Measurements from ENCODE around the gene VDR.

Gene VDR

DNA sequence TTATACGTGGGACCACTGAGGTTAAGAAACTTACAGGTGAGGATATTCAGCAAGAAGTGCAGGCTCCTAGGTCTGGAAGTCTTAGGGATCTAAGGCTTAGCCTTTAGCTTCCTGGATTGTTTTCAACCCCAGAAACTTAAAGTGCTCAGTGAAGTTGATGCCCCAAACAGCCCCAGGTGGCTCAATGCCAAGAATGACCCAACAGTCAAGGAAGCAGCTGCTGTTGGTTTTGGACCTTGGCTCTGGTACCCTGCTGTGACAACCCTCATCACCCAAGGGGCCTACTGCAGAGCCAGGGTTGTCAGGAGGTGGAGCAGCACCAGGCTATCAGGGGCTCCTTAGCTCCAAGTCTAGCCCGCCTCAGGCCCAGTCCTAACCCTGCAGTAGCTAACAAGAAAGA lies 36.8 kb downstream of the VDR start:
- no peak for DNase-seq (ENCODE audit: extremely low read depth, low read depth)
- TF ChIP-seq CTCF (IDR thresholded peaks at IDR 0.05; ENCODE audit: low read depth, low read length) = no peak

- DNase-seq (ENCODE audit: extremely low read depth, low read depth) = no peak
- no peak for TF ChIP-seq CTCF (IDR thresholded peaks at IDR 0.05; ENCODE audit: low read depth, low read length)
Observed at GRCh38 chr12:47867495-47867941, 37.3 kb downstream of the VDR start.

DNA sequence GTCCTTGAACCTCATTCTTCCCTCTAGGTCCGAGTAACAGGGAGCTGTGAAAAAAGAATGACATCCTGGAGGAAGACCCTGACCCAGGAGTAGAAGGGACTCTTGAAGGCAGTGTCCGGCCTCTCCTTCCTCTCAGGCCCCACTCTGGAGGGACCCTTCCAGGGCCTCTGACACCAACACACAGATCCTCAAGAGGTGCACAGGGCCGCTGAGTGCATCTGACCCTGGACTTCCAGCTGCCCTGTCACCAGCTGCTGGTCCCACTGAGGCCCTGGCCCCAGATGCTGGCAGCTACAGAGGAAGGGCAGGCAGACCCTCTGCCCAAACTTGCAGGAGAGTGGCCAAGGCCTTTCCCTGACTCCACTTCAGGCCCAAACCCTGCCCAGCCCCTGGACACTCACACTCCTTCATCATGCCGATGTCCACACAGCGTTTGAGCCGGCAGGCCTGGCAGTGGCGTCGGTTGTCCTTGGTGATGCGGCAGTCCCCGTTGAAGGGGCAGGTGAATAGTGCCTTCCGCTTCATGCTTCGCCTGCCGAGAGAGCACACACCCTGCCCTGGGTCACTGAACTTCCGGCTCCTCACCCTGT lies 40.1 kb downstream of the VDR start:
- TF ChIP-seq CTCF (IDR thresholded peaks at IDR 0.05; ENCODE audit: low read depth, low read length) = no peak
- no peak for DNase-seq (ENCODE audit: extremely low read depth, low read depth)

DNA sequence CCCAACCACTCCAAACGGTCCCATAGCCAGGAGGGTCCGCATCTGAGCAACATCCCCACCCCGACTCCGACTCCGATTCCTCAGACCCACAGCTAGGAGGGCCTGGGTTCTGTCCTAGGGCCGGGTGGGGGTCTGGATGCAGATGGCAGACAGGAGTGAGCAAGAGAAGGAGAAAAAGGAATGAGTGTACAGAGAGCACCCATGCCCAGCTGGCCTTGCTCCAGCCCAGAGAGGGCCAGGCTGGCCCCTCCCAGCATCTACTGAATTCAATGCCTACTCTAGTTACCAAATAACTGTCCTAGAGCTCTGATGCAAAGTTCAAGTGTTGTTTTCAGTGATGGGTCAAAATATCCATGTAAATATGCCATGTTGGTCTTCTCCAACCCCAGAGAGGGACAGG lies 40.8 kb downstream of the VDR start:
- no peak for TF ChIP-seq CTCF (IDR thresholded peaks at IDR 0.05; ENCODE audit: low read depth, low read length)
- DNase-seq (ENCODE audit: extremely low read depth, low read depth) = no peak

- no peak for TF ChIP-seq CTCF (IDR thresholded peaks at IDR 0.05; ENCODE audit: low read depth, low read length)
- DNase-seq (ENCODE audit: extremely low read depth, low read depth) = no peak
Observed at GRCh38 chr12:47863467-47863866, 41.3 kb downstream of the VDR start.

GRCh38 chr12:47862881-47863280 lies 41.9 kb downstream of the VDR start:
- DNase-seq (ENCODE audit: extremely low read depth, low read depth) = no peak

More at GRCh38 chr12:47862881-47863280, 41.9 kb downstream of the VDR start:
- no peak for TF ChIP-seq CTCF (IDR thresholded peaks at IDR 0.05; ENCODE audit: low read depth, low read length)

Measured in AG09319 (cell line).